ENCODE data around the gene SSC4D.
"Not testable (repeated sequence)": the region's sequence is repeated elsewhere in the genome, so short reads cannot be mapped to it uniquely, and the experiment has no call there.

SSC4D gene

DNA sequence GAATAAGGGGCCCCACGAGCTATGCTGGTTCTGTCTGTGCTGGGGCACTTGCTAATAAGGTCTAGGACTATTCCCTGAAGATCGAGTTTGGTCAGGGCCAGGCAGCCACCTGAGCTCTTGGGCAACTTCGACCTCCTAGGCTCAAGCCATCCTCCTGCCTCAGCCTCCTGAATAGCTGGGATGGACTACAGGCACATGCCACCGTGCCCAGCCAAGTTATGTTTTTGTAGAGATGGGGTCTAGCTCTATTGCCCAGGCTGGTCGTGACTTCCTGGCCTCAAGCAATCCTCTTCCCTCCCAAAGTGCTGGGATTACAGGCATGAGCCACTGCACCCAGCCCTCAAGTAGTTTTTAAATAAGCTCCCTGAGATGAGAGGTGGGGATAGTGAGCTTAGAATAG lies 18.1 kb upstream of the SSC4D start:
- ATAC-seq (ENCODE audit: insufficient read depth, low read depth) = no peak
- TF ChIP-seq CTCF (IDR thresholded peaks at IDR 0.05; ENCODE audit: borderline replicate concordance, extremely low read depth, low read length, poor library complexity, severe bottlenecking) (no peak), EZH2 (IDR thresholded peaks at IDR 0.05; ENCODE audit: borderline replicate concordance, low read depth, low read length, severe bottlenecking) (no peak)

GRCh38 chr7:76426246-76426645 lies 16.7 kb upstream of the SSC4D start:
- no peaks in the 10 kb centered on the region for H3K79me2 ChIP-seq (ENCODE audit: insufficient read depth, low read length)
- H3K27me3 ChIP-seq (ENCODE audit: insufficient read depth, low read length, poor library complexity) = peaks cover 3% of the 10 kb centered on the region
- TF ChIP-seq EZH2 (IDR thresholded peaks at IDR 0.05; ENCODE audit: borderline replicate concordance, low read depth, low read length, severe bottlenecking) = no peak
- TF ChIP-seq CTCF (IDR thresholded peaks at IDR 0.05; ENCODE audit: borderline replicate concordance, extremely low read depth, low read length, poor library complexity, severe bottlenecking) = no peak
- H3K9me3 ChIP-seq (ENCODE audit: insufficient read depth, low read length, severe bottlenecking) = no peaks in the 10 kb centered on the region
- H3K4me1 ChIP-seq (ENCODE audit: insufficient read depth, low read length) = no peaks in the 10 kb centered on the region
- H3K4me3 ChIP-seq (ENCODE audit: low read depth in 1 of 2, low read length in 2 of 2) = no peak overlapping the region
- no peak overlapping the region for H3K9ac ChIP-seq (ENCODE audit: low read depth, low read length)
- no peak overlapping the region for H3K4me2 ChIP-seq (ENCODE audit: insufficient read depth, low read length)
- H3K27ac ChIP-seq (ENCODE audit: low read length) = no peak overlapping the region
- no peak for ATAC-seq (ENCODE audit: insufficient read depth, low read depth)
- H2AFZ ChIP-seq (ENCODE audit: low read depth, low read length) = no peak overlapping the region
- peaks cover 2% of the 10 kb centered on the region; the same call in 1 of the 2 replicates for H4K20me1 ChIP-seq (ENCODE audit: insufficient read depth, low read length)
- no peak for DNase-seq
- H3K36me3 ChIP-seq (ENCODE audit: insufficient read depth, low read length) = no peaks in the 10 kb centered on the region

More for the DNA sequence above, 18.1 kb upstream of the SSC4D start:
- Histone ChIP-seq H3K36me3 (ENCODE audit: insufficient read depth, low read length) (no peaks in the 10 kb centered on the region), H3K79me2 (ENCODE audit: insufficient read depth, low read length) (no peaks in the 10 kb centered on the region), H3K27ac (ENCODE audit: low read length) (no peak overlapping the region), H4K20me1 (ENCODE audit: insufficient read depth, low read length) (peaks cover 2% of the 10 kb centered on the region; the same call in 1 of the 2 replicates), H3K27me3 (ENCODE audit: insufficient read depth, low read length, poor library complexity) (peaks cover 3% of the 10 kb centered on the region), H3K4me2 (ENCODE audit: insufficient read depth, low read length) (no peak overlapping the region), H2AFZ (ENCODE audit: low read depth, low read length) (no peak overlapping the region), H3K9ac (ENCODE audit: low read depth, low read length) (no peak overlapping the region), H3K4me3 (ENCODE audit: low read depth in 1 of 2, low read length in 2 of 2) (no peak overlapping the region), H3K4me1 (ENCODE audit: insufficient read depth, low read length) (no peaks in the 10 kb centered on the region), H3K9me3 (ENCODE audit: insufficient read depth, low read length, severe bottlenecking) (no peaks in the 10 kb centered on the region)
- no peak for DNase-seq

- H3K9me3 ChIP-seq (ENCODE audit: insufficient read depth, low read length, severe bottlenecking); H3K9ac ChIP-seq (ENCODE audit: low read depth, low read length); DNase-seq; H4K20me1 ChIP-seq (ENCODE audit: insufficient read depth, low read length); H3K4me2 ChIP-seq (ENCODE audit: insufficient read depth, low read length); H3K79me2 ChIP-seq (ENCODE audit: insufficient read depth, low read length); H3K4me1 ChIP-seq (ENCODE audit: insufficient read depth, low read length); H3K27ac ChIP-seq (ENCODE audit: low read length); H3K4me3 ChIP-seq (ENCODE audit: low read depth in 1 of 2, low read length in 2 of 2); H3K27me3 ChIP-seq (ENCODE audit: insufficient read depth, low read length, poor library complexity); ATAC-seq (ENCODE audit: insufficient read depth, low read depth); H2AFZ ChIP-seq (ENCODE audit: low read depth, low read length); H3K36me3 ChIP-seq (ENCODE audit: insufficient read depth, low read length): not testable (repeated sequence)
Measured at GRCh38 chr7:76425558-76425957, 16.1 kb upstream of the SSC4D start.

DNA sequence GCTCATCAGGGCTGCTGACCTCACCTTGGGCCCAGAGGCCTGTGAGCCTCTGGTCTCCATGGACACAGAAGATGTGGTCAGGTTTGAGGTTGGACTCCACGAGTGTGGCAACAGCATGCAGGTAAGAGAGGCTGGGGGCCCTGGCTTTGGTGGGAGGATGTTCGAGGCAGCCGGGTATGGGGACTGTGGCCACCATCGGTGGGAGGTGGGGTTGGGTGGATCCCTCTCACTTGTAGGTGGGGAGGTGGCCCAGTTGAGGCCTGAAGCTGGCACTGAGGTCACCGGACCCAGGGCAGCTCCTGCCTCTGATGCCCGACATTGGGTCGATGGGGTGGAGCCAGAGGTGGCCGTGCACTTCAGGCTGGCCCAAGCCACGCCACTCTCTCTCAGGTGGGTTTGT lies 15.7 kb upstream of the SSC4D start:
- Histone ChIP-seq H3K27ac (ENCODE audit: low read length) (no peak overlapping the region), H3K79me2 (ENCODE audit: insufficient read depth, low read length) (no peaks in the 10 kb centered on the region), H4K20me1 (ENCODE audit: insufficient read depth, low read length) (peaks cover 2% of the 10 kb centered on the region; the same call in 1 of the 2 replicates), H3K4me2 (ENCODE audit: insufficient read depth, low read length) (no peak overlapping the region), H3K27me3 (ENCODE audit: insufficient read depth, low read length, poor library complexity) (peaks cover 5% of the 10 kb centered on the region), H3K9me3 (ENCODE audit: insufficient read depth, low read length, severe bottlenecking) (no peaks in the 10 kb centered on the region), H3K9ac (ENCODE audit: low read depth, low read length) (no peak overlapping the region), H3K36me3 (ENCODE audit: insufficient read depth, low read length) (no peaks in the 10 kb centered on the region), H3K4me1 (ENCODE audit: insufficient read depth, low read length) (no peaks in the 10 kb centered on the region), H3K4me3 (ENCODE audit: low read depth in 1 of 2, low read length in 2 of 2) (no peak overlapping the region), H2AFZ (ENCODE audit: low read depth, low read length) (no peak overlapping the region)
- DNase-seq (no peak), ATAC-seq (ENCODE audit: insufficient read depth, low read depth) (no peak)
- TF ChIP-seq CTCF (IDR thresholded peaks at IDR 0.05; ENCODE audit: borderline replicate concordance, extremely low read depth, low read length, poor library complexity, severe bottlenecking) = no peak
- TF ChIP-seq EZH2 (IDR thresholded peaks at IDR 0.05; ENCODE audit: borderline replicate concordance, low read depth, low read length, severe bottlenecking) = no peak

Measured in DND-41 (cell line).